Stimulated activated CD4-positive, alpha-beta T cell treated with anti-CD3 and anti-CD28 coated beads, Interleukin-12 subunit alpha, Interleukin-12 subunit beta, amount 100 ng/mL, for 4 hours (primary cell): ENCODE data around the gene MBNL2.
"Not testable (repeated sequence)": the region's sequence is repeated elsewhere in the genome, so short reads cannot be mapped to it uniquely, and the experiment has no call there.

Experiments
- DNase-seq: peaks from one replicate; pipeline ENCODE4 v3.0.0-alpha.2; 2020

Gene MBNL2

DNA sequence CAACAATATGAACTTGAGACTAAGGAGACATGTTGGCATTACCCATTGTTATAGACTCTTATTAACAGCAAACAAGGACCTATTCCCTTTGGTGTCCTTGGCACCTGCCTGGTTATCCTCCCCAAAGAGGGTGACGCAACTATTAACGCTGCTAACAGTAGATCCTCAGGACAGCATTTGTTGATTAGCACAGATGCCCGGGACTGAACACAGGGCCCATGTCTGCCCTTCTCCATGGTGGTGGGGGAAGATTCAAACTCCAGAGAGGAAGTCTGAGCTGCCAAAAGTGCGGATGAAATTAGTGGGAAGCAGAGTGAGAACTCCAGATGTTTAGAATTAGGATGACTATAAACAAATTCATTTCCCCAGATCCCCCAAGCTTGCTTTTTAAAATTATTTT is 110.6 kb downstream of the MBNL2 start:
- DNase-seq = no peak

DNA sequence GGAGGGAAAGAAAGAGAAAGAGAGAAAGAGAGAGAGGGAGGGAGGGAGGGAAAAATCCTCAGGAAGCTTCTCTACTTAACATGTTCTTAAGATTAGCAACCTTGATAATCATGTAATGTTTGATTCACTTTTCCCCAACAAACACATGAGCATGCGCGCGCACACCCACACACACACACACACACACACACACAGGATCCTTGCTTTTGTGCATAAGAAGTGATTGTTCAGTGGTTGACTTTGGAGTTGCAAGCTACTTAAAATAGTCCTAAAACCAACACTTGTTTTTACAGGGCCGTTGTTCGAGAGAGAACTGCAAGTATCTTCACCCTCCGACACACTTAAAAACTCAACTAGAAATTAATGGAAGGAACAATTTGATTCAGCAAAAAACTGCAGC is 111.8 kb downstream of the MBNL2 start:
- DNase-seq = no peak

DNA sequence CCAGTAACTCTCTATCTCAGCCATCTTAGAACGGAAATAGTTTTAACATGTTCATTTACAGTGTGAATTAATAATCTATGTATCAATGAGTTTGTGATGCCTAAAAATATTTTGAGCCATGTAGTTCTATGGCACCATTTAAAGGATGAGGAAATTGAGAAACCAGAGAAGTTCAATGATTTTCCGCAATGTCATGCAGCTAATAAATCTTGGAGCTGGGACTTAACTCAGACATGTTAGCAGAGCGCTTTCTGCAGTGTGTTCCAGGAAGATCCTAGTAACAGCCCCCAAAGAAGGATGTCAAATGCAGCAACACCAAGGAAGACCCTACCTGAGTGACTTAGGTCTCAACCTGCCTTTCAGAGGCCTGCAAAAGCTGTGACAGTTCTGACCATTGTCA is 112.6 kb downstream of the MBNL2 start:
- DNase-seq = no peak

DNA sequence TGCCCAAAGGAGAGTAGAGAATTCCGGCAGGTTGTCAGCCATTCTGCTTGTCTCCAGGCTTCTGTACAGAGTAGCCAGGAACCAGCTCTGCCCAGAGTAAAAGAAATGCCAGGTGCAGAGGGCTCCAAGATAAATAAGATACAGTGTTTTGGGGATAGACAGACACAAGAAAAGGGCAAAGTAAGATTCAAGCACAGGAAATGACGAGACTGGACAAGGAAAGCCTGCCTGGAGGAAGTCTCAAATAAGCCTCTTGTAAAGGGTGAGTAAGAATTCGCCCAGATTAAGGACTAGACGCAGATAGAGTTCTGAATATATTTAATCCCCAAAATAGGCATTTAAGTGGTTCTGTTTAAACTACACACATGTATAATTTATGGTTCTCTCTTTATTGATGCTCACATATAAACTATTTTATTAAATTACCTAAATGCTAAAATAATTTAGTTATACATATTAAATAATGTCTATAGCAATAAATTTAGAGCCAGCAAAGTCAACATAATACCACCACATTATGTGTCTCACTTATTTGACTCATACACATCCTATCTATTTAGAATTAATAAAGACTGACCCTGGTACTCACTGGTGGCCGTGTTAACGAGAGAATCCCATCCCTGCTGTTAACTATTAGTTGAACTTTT is 113.5 kb downstream of the MBNL2 start:
- DNase-seq = no peak

DNA sequence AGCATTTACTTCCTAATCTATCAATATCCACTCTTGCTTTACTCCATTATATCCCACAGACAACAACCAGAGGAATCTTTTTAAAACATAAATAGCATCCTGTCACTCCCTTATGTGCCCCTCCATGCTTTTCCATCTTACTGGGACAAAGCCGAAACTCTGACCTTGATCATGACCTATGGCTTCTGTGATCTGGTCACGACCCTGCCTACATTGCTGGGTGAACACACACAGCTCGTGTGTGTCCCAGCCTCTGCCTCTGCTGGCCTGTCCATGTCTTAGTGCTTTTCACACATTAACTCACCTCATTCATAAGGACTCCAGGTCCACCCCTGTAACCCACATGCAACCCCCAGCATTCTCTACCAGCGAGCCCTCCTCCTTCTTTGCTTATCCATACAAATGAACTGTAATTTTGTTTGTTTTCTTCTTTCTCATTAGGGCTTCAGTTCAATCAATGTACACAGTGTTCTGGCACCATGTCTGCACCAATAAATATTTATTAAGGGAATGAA is 115.9 kb downstream of the MBNL2 start:
- DNase-seq = no peak

DNA sequence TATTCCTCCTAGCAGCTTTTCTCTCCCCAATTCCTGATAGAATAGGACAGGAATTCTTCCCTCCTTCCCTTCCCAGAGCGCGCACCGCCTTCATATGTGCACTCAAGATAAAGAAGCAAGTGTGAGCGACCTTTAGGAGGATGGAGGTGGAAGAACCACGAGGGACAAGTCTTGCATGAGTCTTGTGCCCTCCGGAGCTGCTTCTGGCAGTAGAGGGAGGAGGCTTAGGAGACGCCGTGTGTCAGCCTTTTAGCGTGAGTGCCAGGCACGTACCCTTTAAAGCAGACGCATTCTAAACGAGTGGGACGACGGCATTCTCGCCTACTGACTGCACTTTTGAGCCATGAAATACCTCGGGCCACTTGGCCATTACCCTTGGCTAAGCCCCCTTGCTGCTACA is 116.4 kb downstream of the MBNL2 start:
- no peak for DNase-seq

DNA sequence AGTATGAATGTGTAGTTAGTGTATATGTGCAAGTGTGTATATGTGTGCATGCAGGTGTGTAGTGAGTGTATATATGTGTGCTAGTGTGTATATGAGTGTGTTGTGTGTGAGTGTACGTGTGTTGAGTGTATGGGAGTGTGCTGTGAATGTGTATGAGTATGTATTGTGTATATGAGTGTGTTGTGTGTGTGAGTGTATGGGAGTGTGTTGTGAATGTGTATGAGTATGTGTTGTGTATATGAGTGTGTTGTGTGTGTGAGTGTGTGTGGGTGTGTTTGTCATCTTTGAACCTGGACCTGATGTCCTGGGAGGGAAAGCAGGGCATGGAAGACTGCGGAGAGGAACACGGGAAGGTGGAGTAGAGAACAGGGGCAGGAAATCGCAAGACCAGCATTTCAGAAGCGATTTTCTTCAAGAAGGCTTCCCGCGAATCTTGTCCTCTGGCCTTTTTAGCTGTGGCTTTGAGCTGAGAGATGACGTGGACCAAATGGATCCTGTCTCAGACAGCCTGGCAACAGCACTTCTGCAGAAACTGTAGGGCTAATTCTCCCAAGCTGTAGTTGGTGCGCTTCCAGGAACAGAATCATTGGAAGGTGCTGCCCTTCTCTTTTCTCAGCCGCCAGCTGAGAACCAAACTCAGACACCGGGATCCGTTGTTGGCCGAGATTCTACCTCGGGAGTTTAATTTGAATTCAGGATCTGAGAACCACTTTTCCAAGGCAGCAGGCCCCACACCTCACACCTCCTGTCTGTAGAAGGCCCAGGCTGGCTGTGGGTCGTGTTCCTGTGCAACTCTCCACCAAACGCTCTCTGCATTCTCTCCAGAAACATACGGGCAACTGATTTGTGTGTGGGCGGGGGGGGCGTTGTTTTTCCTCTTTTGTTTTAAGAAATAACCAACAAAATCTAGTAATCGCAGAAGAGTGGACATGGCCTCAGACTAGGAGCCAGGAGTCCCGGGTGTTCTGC is 117.2 kb downstream of the MBNL2 start:
- DNase-seq = no peak

DNA sequence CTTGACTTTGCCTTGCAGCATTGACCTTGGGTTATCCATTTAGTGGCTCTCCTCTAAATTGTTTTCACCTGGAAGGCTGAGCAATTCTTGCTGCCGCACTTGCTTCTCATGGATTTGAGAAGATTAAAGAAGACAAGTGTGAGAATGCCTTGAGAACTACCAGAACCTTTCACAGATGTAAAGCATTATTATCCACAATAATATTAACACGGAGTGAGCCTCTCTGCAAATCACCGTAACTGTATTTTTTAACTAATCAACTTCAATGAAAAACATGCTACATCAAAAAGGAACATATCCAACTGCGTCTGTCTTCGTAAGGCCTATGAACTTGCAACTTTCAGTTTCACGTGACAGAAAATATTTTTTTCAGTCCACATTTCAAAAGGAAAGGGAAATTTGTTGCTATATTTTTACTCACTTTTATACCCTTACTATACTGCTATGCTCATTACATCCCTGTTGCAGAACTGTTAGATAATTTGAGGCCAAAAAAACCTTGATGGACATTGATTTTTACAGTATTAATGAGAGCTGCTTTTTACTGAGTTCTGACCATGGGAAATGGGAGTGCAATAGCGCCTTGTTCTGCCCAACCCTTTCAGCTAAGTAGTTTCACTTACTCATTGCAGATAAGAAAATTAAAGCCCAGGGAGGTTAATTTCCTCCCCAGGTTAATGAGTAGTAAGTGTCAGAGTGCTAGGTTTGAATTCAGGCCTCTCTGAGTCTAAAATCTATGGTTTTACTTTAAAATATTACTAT is 118.0 kb downstream of the MBNL2 start:
- no peak for DNase-seq

DNA sequence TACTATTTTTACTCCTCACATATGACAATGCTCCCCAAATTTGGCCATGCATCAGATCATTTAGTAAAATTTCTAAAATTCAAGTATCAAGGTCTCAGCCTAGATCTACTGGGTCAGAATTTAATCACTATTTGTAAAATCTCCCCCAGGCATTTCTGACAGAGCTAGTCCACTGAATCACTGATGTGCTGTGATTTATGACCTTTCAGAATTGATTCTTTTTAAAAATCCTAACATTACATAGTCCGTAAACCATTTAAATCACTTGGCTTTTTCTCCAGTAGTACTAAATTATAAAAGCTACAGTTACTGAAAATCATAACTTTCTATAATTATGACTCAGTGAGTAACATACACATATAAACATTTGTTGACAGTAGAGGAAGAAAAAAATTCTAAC is 119.0 kb downstream of the MBNL2 start:
- no peak for DNase-seq

DNA sequence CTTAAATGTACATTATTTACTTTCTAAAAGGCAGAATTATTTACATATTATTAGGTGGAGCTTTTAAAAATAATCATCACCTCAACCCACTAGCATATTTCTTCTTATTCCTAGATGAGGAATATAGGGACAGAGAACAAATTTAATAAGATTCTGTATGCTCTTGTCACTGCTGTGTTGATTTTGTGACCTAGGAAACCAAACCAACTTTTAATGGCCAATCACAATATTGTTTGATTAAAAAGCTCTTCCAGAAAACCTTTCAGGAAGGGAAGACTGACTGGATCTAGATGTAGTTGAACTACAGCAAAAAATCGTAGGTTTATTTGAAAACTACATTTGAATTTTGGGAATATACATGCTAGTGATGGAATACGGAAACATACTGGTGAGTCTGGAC is 120.0 kb downstream of the MBNL2 start:
- DNase-seq = no peak

DNA sequence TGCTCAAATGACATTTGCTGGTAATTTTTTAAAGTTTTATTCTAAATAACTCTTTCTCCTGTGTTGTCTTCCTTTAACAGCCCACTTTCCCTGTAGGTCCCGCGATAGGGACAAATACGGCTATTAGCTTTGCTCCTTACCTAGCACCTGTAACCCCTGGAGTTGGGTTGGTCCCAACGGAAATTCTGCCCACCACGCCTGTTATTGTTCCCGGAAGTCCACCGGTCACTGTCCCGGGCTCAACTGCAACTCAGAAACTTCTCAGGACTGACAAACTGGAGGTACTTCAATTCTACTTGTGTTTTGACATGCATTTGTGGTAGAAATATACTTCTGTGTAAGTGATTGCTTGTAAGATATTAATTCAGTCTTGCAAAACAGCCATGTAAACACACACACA is 120.8 kb downstream of the MBNL2 start:
- DNase-seq = no peak

DNA sequence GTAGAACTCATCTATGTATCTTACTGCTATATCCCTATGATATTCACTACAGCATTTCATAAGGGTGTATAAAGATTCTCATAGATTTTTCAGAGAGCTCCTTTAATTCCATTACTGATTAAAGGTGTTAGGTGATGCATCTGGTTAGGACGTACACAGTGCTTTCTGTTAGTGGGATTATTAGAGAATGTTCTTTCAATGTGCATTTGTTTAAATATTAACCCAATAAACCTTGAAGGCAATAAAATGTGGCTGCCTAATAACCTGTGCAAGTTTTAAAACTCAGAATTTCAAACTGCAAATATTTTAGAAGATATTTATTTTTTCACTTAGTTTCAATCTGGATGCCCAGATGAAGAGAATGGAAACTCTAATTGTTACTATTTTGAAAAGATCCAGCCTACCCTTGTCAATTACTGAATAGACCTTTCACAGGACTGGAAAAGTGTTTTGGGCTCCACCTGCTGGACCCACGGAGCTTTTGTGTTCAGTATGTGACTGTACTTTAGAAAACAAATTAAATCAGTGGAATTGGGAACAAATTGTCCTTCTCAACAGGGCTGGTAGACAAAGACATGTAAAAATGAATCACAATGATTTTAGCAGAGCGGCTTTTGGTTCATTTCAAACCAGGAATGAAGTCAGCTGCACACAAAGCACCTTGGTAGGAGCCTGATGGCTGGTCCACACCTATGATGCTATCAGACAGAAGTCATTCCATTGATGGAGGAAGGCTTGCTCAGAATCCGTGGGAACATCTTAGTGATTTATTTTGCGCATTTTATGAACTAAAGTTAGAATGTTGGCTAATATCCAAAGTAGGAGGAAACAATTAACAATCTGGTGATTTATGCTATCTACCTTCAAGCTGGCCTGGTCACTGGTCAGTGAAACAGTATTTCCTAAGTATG is 122.4 kb downstream of the MBNL2 start:
- DNase-seq = peak; percentile 33

DNA sequence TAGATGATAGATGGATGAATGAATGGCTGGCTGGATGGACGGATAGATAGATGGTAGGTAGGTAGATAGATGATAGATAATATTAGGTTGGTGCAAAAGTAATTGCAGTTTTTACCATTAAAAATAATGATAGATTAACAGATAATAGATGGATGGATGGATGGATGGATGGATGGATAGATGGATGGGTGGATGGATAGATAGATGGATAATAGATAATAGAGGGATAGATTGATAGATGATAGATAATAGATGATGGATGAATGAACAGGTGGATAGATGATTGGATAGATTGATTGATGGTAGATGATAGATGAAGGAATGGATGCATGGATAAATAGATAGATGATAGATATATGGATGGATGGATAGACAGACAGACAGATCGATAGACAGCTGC is 124.0 kb downstream of the MBNL2 start:
- no peak for DNase-seq

DNA sequence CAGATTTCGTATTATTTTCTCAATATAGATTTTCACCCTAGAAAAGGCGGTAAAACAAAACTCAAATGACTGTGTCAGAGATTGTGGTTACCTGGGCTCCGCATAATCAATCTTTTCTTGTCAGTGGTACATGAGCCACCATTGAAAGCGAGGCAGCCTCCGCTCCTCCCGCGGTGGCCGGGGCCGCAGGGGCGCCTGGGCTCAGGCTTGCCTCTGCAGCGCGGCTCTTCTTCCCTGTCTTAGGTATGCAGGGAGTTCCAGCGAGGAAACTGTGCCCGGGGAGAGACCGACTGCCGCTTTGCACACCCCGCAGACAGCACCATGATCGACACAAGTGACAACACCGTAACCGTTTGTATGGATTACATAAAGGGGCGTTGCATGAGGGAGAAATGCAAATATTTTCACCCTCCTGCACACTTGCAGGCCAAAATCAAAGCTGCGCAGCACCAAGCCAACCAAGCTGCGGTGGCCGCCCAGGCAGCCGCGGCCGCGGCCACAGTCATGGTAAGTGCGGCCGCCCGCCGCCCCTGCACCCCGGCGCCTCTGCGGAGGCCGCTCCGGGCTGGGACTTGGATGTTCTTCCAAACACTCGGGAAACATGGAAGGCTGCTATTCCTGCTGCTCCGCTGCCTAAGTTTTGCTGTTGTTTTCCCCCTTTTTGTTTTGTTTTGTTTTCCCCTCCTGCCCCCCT is 124.6 kb downstream of the MBNL2 start:
- DNase-seq = no peak

DNA sequence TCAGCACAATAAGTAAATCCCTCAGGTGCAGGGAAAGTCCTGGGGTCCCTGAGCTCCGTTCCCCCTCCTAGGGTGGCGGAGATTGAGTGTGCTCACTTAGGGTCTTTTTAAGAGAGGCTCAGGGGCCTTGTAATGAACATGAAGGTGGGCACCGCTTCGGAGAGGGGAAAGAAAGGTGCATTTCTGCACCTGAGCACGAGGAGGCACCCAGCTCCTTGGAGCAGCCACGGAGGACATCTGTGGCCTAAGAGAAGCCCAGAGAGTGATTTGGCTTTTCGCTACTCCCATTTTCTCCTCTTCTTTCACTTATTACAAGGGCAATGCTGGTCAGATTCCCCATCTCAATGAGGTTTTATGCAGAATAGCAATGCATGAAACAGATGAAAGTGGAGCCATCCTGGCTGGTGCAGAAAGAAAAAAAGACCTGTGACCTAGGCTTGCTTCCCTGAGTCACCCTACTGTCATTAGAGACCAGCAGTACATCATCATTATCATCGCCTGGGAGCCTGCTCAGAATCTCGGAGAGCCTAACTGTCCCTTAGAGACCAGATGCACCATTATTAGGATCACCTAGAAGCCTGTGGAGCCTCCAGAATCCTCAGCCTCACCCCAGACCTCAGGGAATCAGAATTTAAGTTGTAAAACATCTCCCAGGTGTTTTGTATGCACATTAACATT is 125.3 kb downstream of the MBNL2 start:
- no peak for DNase-seq

DNA sequence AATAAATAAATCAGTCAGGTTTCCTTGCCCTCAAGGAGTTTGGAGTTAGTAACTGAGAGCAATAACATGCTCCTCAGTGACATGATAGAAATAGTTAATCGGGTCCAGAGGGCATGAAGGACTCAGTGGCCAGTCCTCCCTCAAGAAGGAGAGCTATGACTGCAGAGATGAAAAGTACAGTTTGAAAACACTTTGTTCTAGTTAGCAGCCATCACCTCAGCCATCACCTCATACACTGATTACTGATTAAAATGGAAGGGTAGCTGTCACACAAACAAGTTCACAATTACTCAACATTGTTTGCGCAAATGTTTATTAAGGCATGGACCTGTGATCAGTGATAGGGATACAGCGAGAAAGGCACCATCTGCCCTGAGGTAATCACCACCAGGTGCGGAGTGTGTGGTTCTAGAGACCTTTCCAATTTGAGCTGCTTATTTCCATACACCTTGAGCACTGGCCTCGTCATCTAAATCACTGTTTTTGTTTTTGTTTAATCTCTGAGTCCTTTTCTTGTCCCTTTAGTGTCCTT is 126.5 kb downstream of the MBNL2 start:
- DNase-seq = no peak

DNA sequence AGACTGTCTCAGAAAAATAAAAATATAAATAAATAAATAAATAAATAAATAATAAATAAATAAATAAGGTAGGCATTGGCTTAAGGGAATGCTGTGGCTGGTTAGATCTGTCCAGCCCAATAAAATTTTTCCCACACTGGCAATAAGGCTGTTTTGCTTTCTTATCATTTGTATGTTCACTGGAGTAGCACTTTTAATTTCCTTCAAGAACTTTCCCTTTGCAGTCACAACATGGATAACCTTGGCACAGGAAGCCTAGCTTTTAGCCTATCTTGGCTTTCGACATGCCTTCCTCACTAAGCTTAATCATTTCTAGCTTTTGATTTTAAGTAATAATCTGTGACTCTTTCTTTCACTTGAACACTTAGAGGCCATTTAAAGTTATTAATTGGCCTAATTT is 129.9 kb downstream of the MBNL2 start:
- not testable (repeated sequence) for DNase-seq

DNA sequence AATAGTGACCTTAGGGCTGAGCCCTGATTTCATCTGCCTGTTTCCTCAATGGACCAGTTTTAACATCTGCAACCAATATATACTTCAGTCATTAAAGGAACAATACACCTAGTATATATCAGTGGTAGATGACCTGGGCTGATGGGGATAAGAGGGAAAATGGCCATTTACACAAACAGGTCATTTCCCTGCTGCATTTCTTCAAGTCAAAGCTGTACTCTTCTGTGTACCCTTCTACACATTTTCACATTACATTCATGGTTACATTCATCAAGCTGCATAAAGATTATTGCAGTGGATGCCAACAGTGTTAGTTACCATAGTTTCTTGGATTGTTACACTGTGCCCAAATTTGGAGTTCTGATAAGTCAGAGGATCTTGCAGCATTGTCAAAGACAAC is 130.7 kb downstream of the MBNL2 start:
- no peak for DNase-seq

DNA sequence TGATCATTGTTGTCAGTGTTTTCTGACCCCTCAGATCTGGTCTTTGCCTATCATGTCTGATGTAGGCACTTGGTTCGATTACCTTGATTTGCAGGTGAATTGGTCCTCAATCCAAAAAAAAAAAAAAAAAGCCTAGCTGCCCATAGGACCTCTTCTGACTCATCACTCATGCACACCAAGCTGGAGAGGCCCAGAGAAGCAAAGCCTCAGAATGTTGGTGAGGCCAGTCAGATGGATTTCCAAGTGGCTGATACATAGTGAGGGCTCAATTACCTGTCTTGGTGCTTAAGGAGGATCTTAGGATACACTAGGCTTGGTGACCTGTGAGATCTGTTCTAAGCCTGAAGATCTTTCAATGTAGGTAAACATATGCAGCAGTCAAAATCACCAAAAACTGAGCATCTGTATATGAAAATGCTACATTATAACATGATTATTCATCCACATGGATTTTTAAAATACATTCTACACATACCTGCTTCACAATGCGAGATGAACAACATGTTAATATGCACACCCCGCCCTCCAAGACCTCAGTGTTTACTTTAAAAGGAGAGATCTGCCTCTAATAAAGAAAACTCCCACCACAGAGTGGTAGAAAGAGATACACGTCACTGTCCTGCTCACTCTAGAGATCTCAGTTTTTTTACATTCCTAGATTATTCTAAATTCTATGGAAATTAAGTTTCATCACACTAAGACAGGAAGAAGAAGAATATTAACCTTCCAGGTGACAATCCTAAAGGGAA is 132.0 kb downstream of the MBNL2 start:
- no peak for DNase-seq

DNA sequence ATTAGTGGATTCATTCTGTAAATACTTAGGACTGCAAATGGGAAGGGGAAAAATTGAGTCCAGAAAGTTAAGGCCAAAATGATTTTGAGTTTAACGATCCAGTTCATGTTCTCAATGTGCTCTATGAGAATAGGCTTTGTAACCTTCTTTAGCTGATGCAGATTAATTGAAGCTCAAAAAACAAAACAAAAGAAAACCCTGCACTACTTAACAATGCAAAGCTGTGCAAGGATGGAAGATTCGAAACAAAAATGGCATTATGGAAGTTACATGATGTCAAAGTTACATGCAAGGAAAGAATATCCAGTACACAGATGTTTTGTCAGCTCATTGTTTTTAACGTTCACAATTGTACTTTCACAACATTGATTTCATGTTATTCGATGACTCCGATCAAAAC is 132.7 kb downstream of the MBNL2 start:
- DNase-seq = no peak
